Stromal cell of bone marrow (primary cell): ENCODE measurements around the gene UTY.

Experiments
- DNase-seq: peaks from one replicate; pipeline ENCODE4 v3.0.0-alpha.2; 2012; ENCODE audit warnings: low read depth

Gene UTY

GRCh38 chrY:13479828-13480227, at the start of gene UTY:
UTY (minus strand) TSS chrY:13480033; CDS start chrY:13479665, 368 bp downstream.
- peak; percentile 69 for DNase-seq

DNA sequence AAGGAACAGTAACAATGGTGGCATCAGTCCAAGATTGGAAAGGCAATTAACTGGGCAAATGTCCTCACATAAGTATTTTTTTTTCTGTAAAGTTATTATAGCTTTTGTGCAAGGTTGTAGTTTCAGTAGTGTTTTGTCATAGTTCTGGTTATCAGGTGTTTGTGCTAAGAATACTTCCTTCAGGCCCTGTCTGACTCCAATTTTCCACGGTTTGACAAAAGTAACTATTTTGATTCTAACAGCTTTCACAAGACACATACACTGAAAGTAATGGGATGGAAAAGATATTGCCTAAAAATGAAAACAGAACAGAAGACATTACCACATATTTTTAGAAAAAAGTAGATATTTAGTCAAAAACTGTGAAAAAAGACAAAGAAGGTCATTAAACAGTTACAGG, 40.6 kb upstream of the UTY start:
- no peak for DNase-seq

DNA sequence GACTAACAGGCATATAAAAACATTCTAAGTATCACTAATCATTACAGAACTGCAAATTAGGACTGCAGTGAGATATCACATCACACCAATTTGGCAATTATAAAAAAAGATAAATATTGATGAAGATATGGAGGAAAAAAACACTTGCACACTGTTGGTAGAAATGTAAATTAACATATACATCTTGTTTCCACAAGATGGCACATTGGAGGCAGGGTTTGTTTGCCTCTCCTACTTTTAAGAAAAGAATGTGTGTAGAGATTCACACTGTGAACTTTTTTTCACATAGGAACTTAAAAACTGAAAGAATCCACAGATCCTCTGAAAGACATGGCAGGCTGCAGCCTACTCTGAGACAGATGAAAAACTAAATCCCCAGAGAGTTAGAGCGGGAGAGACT, 21.4 kb upstream of the UTY start:
- no peak for DNase-seq

DNA sequence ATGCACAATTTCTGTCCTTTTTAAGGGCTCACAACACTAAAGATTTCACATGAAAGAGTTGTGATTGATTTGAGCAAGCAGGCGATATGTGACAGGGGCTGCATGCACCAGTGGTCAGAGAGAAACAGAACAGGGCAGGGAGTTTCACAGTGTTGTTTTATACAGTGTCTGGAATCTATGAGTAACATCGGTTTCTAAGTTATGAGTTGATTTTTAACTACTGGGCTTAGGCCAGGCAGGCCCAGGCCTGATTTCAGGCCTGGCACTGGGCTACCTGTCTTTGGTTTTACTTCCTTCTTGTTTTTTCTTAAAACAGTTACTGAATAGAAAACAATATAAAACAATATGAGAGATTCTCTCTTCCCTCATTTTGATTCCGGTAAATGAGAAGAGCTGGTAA, 13.9 kb upstream of the UTY start:
- no peak for DNase-seq

- no peak for DNase-seq
Observed at GRCh38 chrY:13492408-13492807, 12.6 kb upstream of the UTY start.

- no peak for DNase-seq
Observed at GRCh38 chrY:13488738-13489137, 8.9 kb upstream of the UTY start.

- DNase-seq: no peak
Observed at GRCh38 chrY:13479121-13479711, 617 bp downstream of the UTY start.

DNA sequence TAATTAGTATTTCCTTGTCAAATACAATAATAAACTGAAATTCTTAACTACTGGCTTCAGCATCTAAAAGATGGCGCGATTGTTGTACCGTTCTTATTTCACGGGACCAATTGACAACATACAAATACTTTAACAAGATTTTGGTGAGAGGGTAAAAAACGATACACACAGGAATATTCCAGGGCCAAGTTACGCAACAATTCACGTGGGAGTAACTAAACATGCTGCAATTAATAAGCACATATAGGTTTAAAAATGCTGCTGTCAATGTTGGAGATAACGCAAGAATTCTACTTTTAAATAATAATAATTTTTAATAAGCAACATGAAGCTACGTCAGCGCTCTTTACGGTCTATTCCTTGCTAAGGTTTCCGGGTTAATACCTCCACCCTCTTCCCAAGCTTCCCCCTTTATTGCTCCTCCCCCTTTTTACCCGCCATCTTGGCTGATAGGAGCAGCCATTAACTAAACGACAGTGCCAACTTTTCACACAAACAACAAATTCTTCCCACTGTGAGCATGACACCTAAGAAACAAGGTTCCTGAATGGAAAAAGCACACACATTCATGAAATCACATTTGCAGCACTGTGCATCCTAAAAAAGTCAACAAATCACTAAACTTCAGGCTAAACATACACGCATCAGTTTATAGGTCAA, 1.6 kb downstream of the UTY start:
- peak; percentile 28 for DNase-seq

GRCh38 chrY:13474997-13475396, 4.8 kb downstream of the UTY start:
- DNase-seq: no peak

GRCh38 chrY:13451572-13451971, 28.3 kb downstream of the UTY start:
- no peak for DNase-seq

DNA sequence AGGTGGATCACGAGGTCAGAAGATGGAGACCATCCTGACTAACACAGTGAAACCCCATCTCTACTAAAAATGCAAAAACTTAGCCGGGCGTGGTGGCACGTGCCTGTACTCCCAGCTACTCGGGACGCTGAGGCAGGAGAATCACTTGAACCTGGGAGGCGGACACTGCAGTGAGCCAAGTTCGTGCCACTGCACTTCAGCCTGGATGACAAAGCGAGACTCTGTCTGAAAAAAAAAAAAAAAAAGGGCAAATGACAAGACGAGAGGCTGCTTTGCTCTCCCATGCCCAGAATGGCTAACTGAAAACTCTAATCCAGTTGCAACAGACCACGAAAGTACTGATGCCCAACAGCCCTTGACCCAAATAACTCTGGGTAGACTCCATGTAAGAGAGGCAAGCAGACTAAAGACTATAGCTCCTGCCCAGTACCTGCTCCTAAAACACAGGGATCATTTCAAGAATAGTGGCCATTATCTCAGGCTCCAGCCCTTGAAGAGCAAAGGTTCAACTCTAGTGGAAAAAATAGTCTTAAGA, 29.2 kb downstream of the UTY start:
- DNase-seq: no peak

GRCh38 chrY:13445566-13445965, 34.3 kb downstream of the UTY start:
- no peak for DNase-seq

- no peak for DNase-seq
Observed at GRCh38 chrY:13443146-13443545, 36.7 kb downstream of the UTY start.

DNA sequence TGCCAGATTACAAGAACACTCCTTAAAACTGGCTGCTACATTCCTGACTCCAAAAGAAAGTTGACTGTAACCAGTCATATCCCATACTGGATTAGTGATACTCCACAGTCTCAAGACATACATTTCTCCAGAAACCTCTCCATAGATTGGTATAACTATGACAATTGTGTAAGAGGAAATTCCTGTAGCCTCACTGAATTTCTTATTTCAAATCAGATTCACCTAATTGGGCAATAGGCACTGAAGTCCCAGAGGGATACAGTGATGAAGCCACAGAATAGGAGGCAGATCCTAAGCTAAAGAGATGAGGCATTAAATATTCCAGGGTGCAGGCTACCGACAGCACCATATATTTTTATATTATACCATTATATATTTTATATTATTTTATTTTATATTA, 39.0 kb downstream of the UTY start:
- no peak for DNase-seq

DNA sequence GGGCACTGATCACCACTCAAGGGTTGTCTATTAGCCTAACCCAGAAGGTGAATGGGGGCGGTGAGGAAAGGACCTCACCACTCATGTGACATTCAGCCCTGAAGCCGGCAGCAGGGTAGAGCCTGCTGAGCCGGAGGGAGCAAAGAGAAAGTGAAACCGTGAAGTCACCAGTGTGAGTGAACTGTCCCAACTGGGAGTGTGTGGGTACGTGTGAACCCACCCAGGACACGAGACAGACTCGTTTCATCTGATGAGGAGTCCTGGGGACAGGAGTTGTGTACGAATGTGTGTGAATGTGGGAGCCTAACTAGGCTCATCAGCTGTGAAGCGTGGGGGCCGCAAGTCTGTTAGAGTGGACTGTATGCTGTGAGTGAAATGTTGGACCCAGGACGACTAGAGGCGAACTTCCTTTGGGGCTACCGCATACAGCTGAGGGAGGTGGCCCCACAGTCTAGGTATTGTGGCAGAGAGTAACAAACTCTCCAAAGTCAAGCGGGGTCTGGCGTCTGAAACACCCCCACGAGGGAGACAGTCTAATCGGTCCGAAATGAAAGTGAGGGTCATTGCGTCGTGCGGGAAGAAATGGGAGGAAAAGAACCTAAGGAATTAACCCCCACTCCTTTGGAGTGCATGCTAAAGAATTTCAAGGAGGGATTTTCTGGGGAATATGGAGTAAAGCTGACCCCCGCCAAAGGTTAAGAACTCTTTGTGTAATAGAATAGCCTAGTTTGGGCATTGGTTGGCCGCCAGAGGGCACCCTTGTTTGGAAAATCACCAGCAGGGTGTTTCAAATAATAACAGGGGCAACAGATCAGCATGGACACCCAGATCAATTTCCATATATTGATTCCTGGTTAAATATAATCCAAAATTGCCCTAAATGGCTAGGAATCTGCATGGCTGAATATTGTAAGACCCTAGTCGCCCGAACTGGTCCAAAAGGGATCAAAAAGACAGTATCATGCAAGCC, 43.6 kb downstream of the UTY start:
- DNase-seq: no peak

DNA sequence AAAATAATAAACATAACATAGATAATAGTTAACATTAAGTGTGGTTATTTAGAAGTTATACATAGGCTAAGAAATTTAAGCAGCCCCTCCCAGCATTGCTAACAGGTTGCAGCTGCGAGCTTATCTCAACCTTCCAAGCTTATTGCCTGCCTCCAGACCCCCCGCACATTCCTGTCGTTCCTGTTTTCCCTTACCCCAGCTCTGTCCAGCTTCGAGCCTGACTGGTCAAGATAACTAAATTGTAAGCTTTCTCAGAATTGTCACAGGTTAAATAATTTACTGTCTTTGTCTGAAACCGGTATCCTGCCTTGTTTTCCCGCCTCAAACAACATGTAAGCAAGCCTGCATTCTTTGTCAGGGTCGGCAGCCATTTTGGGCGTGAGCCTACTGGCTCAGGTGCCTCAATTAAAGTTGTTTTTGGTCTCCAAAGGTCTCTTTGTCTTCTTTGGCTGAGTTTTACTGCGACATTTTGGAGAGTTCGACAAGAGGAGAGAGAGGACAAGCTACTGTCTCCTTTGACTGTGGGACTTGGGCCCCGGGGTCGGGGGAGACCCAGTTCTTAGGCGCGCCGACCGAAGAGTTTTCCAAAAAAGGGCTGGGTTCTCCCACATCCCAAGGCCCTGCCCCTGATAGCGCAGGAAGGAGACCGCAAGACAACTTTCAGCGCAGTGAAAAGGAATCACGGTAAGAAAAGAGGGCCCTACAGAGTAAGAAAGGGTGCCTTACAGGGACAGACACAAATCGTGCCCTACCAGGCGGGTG, 44.4 kb downstream of the UTY start:
- no peak for DNase-seq

DNA sequence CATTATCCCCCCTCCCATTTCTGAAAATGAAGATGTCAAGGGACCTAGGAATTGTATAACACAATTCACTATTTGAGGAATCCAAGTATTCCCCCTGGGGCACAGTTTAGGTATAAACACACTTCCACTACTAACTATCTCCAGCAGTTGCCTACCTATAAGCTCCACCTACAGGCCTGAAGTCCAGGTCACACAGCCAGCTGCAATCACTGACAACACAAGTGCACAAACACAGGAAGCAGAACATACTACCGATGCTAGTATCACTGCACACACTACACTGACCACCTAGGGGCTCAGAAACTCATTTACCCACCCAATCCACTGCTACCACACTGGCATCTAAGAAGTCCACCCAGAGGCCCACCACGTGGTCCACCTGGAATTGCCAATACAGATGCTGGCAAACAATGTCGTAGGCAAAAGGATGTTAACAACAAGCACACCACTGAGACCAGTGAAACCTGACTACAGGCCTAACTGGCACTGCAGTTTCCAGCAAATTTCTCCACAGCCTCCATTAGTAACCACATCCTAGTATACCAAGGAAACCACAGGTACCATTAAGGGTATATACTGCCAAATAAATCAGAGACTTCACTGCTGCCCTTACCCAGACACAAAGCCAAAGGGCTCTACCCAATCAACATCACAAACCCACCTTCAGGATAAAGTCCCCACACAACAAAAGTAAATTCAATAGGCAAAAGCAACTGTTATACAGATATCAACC, 47.4 kb downstream of the UTY start:
- DNase-seq: no peak

DNA sequence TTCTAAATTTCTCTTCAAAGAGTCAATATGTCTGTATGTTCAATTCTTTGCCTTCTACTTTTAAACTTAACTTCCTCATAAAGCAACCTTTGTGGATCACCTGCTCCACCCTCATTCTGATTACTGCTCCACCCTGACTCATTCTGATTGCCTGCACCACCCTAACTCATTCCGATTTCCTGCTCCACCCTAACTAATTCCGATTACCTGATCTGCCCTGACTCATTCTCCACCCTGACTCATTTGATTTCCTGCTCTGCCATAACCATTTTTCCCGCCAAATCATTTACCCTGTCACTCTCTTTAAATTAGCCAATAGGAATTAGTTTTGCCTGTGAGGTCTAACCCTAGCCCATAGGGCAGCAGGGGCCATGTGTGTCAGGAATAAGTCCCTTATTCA, 50.3 kb downstream of the UTY start:
- no peak for DNase-seq

DNA sequence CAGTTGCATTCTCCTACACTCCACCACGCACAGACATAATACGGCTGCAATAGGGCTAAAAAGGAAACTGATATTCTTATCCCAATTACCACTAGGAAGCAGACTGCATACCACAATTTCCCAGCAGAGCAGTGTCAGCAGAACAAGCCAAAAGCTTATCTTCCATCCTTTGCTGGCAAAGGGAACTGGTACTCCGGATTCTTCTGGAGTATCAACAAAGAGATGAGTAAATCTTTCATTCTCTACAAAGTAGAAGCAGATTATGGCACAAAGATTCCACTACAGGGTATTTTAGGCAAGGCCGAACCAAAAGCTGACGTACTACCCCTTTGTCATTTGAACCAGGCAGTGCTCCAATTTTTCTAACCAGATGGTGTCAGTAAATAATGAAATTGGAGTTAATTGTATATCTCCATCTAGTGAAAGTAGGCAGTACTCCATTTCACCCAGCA, 56.5 kb downstream of the UTY start:
- DNase-seq: peak; percentile 26

GRCh38 chrY:13416869-13417661, 62.8 kb downstream of the UTY start:
- no peak for DNase-seq
